Endothelial cell of umbilical vein (primary cell): Measurements from ENCODE around the gene COQ7. TPM values are rescaled to one million over a fixed set of nuclear protein-coding genes. Genes with fewer than 3 reads are reported as not detected.

Experiments
- BruUV-seq: library from RNA; stranded (reverse); fragments of 400-500 nt; replicated peaks from 2 replicates; lab custom pipeline; 2021; lab: Mats Ljungman, UMichigan
- CTCF ChIA-PET: fragments of 300-600, 350-600 bp; sonication (Branson Sonifier 250); formaldehyde crosslinking; loops from one replicate; lab custom pipeline; 2021; ENCODE audit warnings: antibody characterized with exemption, inconsistent platforms; lab: Charles Lee
- POLR2A ChIA-PET: fragments of 300-600, 350-600 bp; sonication (Branson Sonifier 250); formaldehyde crosslinking; loops from one replicate; lab custom pipeline; 2021; ENCODE audit warnings: antibody characterized with exemption, inconsistent platforms; lab: Charles Lee
- DNase-seq: peaks from one replicate; pipeline ENCODE4 v3.0.0-alpha.2; 2011; ENCODE audit warnings: low read depth, low spot score
- FAIRE-seq: peaks from 2 replicates; lab custom pipeline; 2011; peaks lifted over from hg19 to GRCh38; lab: Jason Lieb, UNC
- H2AFZ ChIP-seq: 2 replicates; pipeline ENCODE4 v1.6.0; 2012; ENCODE audit warnings: low read depth, low read length, control low read depth, inconsistent platforms
- H3K27ac ChIP-seq: 2 replicates; pipeline ENCODE4 v1.5.1; 2011; ENCODE audit warnings: low read depth, mild to moderate bottlenecking, control low read depth, low read length, moderate library complexity; ENCODE audit not compliant: insufficient read depth
- H3K27me3 ChIP-seq, 2 experiments: 2 replicates each; pipeline versions ENCODE4 v1.6.0 to v1.6.1; 2011; ENCODE audit warnings: low read length in 2 of 2, mixed read lengths in 1 of 2; ENCODE audit not compliant: control insufficient read depth in 2 of 2, insufficient read depth in 2 of 2
- H3K36me3 ChIP-seq, 2 experiments: 2 replicates in 1 of 2; 3 replicates in 1 of 2; pipeline ENCODE4 v1.5.1; 2011; ENCODE audit warnings: low read length in 2 of 2, mild to moderate bottlenecking in 1 of 2, moderate library complexity in 1 of 2; ENCODE audit not compliant: control insufficient read depth in 2 of 2, insufficient read depth in 2 of 2; ENCODE audit errors: extremely low read depth in 1 of 2
- H3K4me1 ChIP-seq: 3 replicates; pipeline ENCODE4 v1.5.1; 2011; ENCODE audit warnings: mild to moderate bottlenecking, low read length; ENCODE audit not compliant: control insufficient read depth, insufficient read depth; ENCODE audit errors: extremely low read depth
- H3K4me2 ChIP-seq: 2 replicates; pipeline ENCODE4 v1.6.1; 2011; ENCODE audit warnings: low read length, control low read depth, mixed read lengths; ENCODE audit not compliant: insufficient read depth
- H3K4me3 ChIP-seq, 3 experiments: fragments of 200-600 bp in 1 of 3; sonication (generic), shearing (Covaris generic) in 1 of 3; replicated peaks in 1 of 3; 2 replicates each; pipeline ENCODE4 v1.5.1; 2011 to 2016; ENCODE audit warnings: control low read depth in 3 of 3, low read length in 3 of 3, mild to moderate bottlenecking in 2 of 3, inconsistent platforms in 1 of 3, low read depth in 1 of 3, moderate library complexity in 1 of 3; ENCODE audit not compliant: insufficient read depth in 1 of 3
- H3K79me2 ChIP-seq: 2 replicates; pipeline ENCODE4 v1.6.0; 2012; ENCODE audit warnings: low read length, inconsistent platforms; ENCODE audit not compliant: control insufficient read depth, insufficient read depth
- H3K9ac ChIP-seq: replicated peaks from 2 replicates; pipeline ENCODE3; 2011; ENCODE audit warnings: low read length, control low read depth; ENCODE audit not compliant: insufficient read depth; ENCODE audit errors: extremely low read depth
- H3K9me1 ChIP-seq: replicated peaks from 3 replicates; pipeline ENCODE4 v1.6.0; 2011; ENCODE audit warnings: mild to moderate bottlenecking, low read length; ENCODE audit not compliant: control insufficient read depth, insufficient read depth; ENCODE audit errors: extremely low read depth
- H3K9me3 ChIP-seq: replicated peaks from 2 replicates; pipeline ENCODE4 v1.5.1; 2012; ENCODE audit warnings: low read length, inconsistent platforms; ENCODE audit not compliant: control insufficient read depth, insufficient read depth
- H4K20me1 ChIP-seq: replicated peaks from 2 replicates; pipeline ENCODE3; 2011; ENCODE audit warnings: mild to moderate bottlenecking, low read length; ENCODE audit not compliant: control insufficient read depth, insufficient read depth; ENCODE audit errors: extremely low read depth
- CTCF ChIP-seq, 2 donors: IDR thresholded peaks; 1 replicate in 1 of 2; 2 replicates in 1 of 2; pipeline ENCODE4 v1.5.1; 2011; ENCODE audit warnings: low read length in 2 of 2, mild to moderate bottlenecking in 2 of 2, moderate library complexity in 2 of 2, control low read depth in 1 of 2, inconsistent platforms in 1 of 2, low read depth in 1 of 2; ENCODE audit not compliant: insufficient read depth in 1 of 2; ENCODE audit errors: extremely low read depth in 1 of 2
- EZH2 ChIP-seq: IDR thresholded peaks from 2 replicates; pipeline ENCODE4 v1.6.1; 2012; ENCODE audit warnings: borderline replicate concordance, low read depth, mild to moderate bottlenecking, moderate library complexity, low read length, inconsistent platforms; ENCODE audit not compliant: severe bottlenecking
- FOS ChIP-seq: IDR thresholded peaks from 2 replicates; pipeline ENCODE4 v1.6.1; 2011; ENCODE audit warnings: mild to moderate bottlenecking, low read length, moderate library complexity, borderline replicate concordance; ENCODE audit not compliant: insufficient read depth
- GATA2 ChIP-seq: IDR thresholded peaks from 2 replicates; pipeline ENCODE4 v1.7.0; 2011; ENCODE audit warnings: low read depth, mild to moderate bottlenecking, moderate library complexity, mixed read lengths, low read length; ENCODE audit not compliant: insufficient read length, insufficient read depth
- JUN ChIP-seq: IDR thresholded peaks from 2 replicates; pipeline ENCODE4 v1.6.1; 2011; ENCODE audit warnings: borderline replicate concordance, low read depth; ENCODE audit not compliant: insufficient read length, insufficient read depth
- MAX ChIP-seq: IDR thresholded peaks from 2 replicates; pipeline ENCODE4 v1.6.1; 2011; ENCODE audit not compliant: insufficient read depth, insufficient read length
- MYC ChIP-seq: IDR thresholded peaks from one replicate; pipeline ENCODE4 v1.6.1; 2011; ENCODE audit warnings: mild to moderate bottlenecking, low read depth, low read length
- POLR2A ChIP-seq: IDR thresholded peaks from 2 replicates; pipeline ENCODE4 v1.6.1; 2012; ENCODE audit warnings: low read depth, mild to moderate bottlenecking, control low read depth, low read length
- POLR2AphosphoS5 ChIP-seq: IDR thresholded peaks from 2 replicates; pipeline ENCODE4 v1.6.1; 2012; ENCODE audit warnings: low read depth, mild to moderate bottlenecking, control low read depth, low read length, moderate library complexity; ENCODE audit not compliant: insufficient read depth
- dilution Hi-C: fragments of 300-500 bp; cut with MboI; formaldehyde crosslinking; loops from one replicate; pipeline ENCODE4 v1.15.0; 2019; ENCODE audit warnings: low sequenced_read_pairs; ENCODE audit not compliant: extremely low pct_ligation_motif_present
- intact Hi-C: fragments of 100-400 bp; cut with micrococcal nuclease; formaldehyde crosslinking; loops from one replicate; pipeline ENCODE4 v1.10.0; 2022
- polyA plus RNA-seq, 4 experiments: library from polyadenylated mRNA; depleted of rRNA in 3 of 4; stranded (reverse) in 3 of 4; unstranded in 1 of 4; fragments of >200 nt; gene quantifications; 2 replicates each; pipeline versions ENCODE4 v1.2.1 to v1.2.3, GENCODE V29; 2011 to 2012; ENCODE audit warnings: missing spikeins in 1 of 4
- total RNA-seq: library from RNA; stranded (reverse); gene quantifications from 2 replicates; pipeline ENCODE4 v1.2.3, GENCODE V29; 2021

Gene COQ7
- total and polyA plus RNA-seq, 2 donors (not counting 3 experiments of a cell fraction or from before 2014, with no cell fraction given) = 12.9 to 24.2 TPM

DNA sequence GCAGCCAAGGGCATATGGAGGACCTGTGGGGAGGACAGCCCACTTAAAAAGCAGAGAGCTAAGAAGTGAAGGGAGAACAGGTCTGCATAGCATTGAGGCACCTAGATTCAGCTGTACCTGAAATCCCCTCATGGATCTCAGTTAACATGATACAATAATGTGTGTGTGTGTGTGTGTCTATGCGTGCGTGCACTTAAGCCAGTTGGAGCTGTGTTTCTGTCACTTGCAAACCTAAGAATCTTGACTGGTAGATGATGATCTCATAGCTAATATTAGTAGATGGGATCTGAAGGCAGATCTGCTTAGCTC, 44.6 kb downstream of the COQ7 start:
- DNase-seq (no peak), FAIRE-seq (no peak)
- no peak for TF ChIP-seq MAX
- no peak for TF ChIP-seq MYC
- TF ChIP-seq POLR2AphosphoS5 = no peak
- TF ChIP-seq EZH2 = no peak
- no peak for TF ChIP-seq POLR2A
- TF ChIP-seq JUN = no peak
- no peak for TF ChIP-seq FOS
- TF ChIP-seq GATA2 = no peak
- no peak for TF ChIP-seq CTCF (IDR thresholded peaks at IDR 0.05; ENCODE audit: extremely low read depth in 1 of 2, insufficient read depth in 1 of 2, low read depth in 1 of 2, low read length in 2 of 2)
- ChIA-PET POLR2A (no interaction called here), CTCF (interaction anchor here (0.9 to 3.5 kb wide), 5 partner anchors 15 to 390 kb away, joined by 3 to 37 read pairs (median 3); no protein-coding TSS in a partner anchor)
- Histone ChIP-seq H3K27ac (no peak overlapping the region), H3K36me3 (peaks cover 4 to 8% of the 10 kb centered on the region in 2 experiments), H3K27me3 (no peaks in the 10 kb centered on the region), H3K9me1 (no peaks in the 10 kb centered on the region), H2AFZ (no peak overlapping the region), H3K4me2 (no peak overlapping the region), H3K79me2 (peaks cover 29% of the 10 kb centered on the region), H3K4me3 (no peak overlapping the region), H3K9ac (no peak overlapping the region), H4K20me1 (no peaks in the 10 kb centered on the region), H3K4me1 (peaks cover 42% of the 10 kb centered on the region), H3K9me3 (no peaks in the 10 kb centered on the region)
- intact Hi-C loops (loop anchor here (5.0 to 10.0 kb wide), 2 partner anchors 70 to 307 kb away; partner anchors contain the start of gene ARL6IP1), dilution Hi-C loops (loop anchor here (25.0 kb wide), 1 partner anchor 325 kb away; the partner anchor contains the start of gene RPS15A)
- BruUV-seq = no TSS peak
